NCI-H2107 (cell line): ENCODE data around the gene COL1A1.

Source experiments
- DNase-seq: peaks from one replicate; lab custom pipeline; 2025; lab: John Stamatoyannopoulos, UW

COL1A1 gene

DNA sequence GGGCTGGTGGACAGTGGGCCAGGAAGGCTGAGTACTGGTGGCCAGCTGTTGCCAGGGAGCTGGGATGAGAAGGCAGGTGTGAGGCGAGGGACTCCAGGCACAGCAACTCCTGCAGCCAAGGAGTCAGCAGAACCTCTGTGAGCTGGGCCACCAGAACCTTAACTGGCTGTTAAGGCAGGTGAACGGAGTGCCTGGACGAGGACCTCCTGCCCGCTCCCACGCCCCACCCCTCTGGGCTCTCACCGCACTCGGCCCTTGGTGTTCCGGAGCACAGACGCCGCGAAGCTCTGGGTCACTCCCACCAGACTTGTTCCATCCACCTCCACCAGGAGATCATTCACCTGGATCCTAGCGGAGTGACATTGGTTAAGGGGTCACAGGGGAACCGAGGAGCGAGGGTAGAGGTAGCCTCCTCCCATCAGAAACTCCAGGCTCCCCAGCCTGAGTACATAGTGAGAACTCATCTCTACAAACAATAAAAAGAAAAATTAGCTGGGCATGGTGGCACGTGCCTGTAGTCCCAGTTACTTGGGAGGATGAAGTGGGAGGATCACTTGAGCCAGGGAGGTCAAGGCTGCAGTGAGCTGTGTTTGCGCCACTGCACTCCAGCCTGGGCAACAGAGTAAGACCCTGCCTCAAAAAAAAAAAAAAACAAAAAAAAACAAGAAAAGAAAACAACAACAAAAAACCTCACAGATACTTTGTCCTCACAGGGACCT, 60.2 kb downstream of the COL1A1 start:
- no peak for DNase-seq

DNA sequence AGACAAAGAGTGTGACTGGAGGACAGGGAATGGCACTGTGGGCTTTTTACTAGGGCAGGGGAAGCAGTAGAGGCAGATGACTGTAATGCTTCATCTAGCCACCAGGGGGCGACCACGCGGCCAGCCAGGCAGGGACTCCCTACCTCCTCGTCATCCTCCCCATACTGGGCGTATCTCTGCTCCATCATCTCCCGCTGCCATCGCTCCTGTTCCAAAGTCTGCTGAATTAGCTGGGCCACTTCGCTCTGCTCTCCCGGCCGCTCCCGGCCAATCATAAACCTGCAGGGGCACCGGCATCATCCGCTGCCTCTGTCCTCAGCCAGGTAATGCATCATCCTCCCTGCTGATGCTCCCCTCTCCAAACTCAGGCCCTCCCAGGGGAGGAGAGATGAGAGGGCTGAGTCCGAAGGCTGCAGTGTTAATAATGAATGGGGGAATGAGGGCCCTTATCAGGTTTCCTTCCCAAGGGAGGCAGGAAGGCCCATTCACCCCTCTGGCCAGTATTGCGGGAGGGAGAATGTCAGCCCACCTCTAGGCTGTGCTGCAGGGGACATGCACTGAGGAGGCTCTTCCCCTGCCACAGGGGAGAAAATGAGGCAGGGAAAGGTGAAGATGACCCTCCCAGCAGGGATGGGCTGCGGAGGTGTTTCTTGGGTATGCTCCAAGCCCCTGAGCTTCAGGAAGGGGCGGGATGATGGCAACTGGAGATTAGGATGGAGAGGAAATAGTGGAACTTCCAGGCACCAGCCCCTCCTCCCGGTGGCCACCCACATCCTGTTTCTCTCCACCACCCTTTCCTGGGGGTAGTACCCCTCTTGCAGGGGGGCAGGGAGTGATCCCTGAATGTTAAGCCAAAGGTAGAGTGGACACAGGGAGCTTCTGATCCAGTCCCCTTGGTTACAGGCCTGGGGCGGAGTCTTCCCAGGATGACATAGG, 61.2 kb downstream of the COL1A1 start:
- DNase-seq = no peak

GRCh38 chr17:50139185-50139783, 62.1 kb downstream of the COL1A1 start:
- DNase-seq = no peak

DNA sequence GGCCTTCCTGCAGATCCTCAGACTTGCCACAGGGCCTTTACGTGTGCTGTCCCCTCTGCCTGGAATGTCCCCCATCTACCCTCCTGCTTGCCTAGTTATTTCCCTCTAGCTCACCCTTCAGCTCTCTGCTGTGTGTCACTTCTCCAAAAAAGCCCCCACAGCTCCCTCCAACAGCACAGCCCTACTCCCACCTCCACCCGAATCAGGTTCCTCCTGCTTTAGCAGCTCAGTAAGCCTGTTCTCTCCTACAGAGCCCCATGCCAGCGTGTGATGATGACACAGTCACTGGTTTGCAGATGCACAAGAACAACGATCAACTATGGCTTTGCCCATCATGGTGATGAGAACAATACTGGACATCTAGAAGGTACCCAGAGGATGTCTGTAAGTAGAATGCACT, 64.4 kb downstream of the COL1A1 start:
- DNase-seq = no peak

DNA sequence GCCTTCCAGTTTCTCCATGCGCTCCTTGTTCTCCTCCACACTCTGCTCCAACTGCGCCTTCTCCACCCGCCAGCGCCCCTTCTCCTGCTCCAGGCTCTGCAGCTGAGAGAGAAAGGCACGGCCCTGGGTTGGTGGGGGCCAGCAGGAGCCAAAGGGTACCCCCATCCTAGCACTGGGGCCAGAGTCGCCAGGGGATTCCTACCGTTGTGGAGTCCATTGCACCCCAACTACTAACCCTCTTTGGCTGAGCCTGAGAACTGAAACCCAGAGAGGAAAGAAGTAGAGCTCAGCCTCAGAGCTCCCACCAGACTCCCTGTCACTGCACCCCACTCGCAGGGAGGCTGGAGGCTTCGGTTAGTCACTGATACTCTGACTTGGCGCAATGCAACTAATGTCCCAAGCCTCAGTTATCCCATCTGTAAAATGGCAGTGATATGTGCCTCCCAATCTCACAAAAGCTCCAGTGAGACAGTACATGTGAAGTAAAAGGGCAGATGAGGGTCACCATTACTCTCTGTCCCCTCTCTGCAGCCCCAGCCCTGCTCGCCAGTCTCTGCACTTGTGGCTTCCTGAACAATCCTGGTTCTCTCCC, 65.2 kb downstream of the COL1A1 start:
- DNase-seq = no peak

- DNase-seq = no peak
These were observed 65.9 kb downstream of the COL1A1 start for GRCh38 chr17:50135316-50136095.

- DNase-seq = no peak
These were observed 67.0 kb downstream of the COL1A1 start for GRCh38 chr17:50134206-50135110.

DNA sequence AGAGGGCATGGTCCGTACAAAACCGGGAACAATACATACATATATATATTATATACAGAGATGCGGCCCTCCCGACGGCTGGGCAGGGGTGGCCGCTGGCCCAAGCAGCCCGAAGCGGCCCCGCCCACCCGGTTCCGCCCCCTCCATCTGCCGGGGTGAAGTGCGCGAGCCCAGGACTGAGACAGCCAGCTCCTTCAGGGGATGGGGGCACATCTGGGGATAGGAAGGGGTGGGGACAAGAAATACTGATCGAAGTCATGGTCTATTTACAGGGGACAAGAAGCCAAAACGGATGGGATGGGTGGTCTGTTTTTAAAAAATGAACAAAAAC, 67.7 kb downstream of the COL1A1 start:
- DNase-seq = no peak
